G401 (cell line): ENCODE data around the gene TFPT. TPM values are rescaled to one million over a fixed set of nuclear protein-coding genes. Genes with fewer than 3 reads are reported as not detected.

ENCODE experiments used
- DNase-seq: peaks from one replicate; pipeline ENCODE4 v3.0.0-alpha.2; 2015; ENCODE audit warnings: low spot score
- in situ Hi-C: cut with HindIII; loops from 2 replicates; pipeline ENCODE4 v1.10.0; 2016; ENCODE audit warnings: low sequenced_read_pairs, mixed read lengths
- total RNA-seq: library from RNA; depleted of rRNA; stranded (reverse); fragments of >200 nt; shearing (Covaris generic); gene quantifications from 2 replicates; pipeline ENCODE4 v1.2.3, GENCODE V29; 2014

Gene TFPT
- total RNA-seq, 1 experiment from 2014 or later = 21.6 TPM

DNA sequence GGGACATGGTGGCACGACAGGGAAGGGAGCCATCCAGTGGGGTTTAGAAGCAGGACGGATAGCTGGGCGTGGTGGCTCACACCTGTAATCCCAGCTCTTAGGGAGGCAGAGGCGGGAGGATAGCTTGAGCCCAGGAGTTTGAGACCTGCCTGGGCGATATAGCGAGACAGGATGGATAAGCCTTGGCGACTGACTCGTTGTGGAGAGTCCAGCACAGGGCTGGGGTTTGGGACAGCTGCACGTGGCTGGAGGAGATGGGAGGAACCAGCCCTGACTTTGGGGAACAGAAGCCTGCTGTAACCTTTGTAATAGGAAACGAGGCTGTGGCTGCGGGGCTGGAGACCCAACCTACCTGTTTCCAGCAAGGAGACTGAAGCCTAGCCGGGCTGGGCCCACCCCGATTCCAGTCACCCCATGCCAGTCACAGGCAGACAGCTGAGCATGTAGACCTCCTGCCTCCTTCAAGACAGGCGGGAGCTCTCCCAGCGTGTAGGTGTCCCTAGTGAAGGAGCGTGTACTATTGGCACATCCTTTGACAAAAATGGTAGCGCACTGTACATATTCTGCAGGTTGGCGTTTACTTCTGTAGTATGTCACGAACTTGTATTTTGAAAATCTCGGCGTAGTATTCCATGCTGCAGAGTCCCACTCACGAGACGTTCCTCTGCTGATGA lies 36.0 kb upstream of the TFPT start:
- no peak for DNase-seq
- in situ Hi-C loops = no loop called here

- DNase-seq = no peak
- in situ Hi-C loops = no loop called here
Measured at GRCh38 chr19:54149021-54149812, 33.8 kb upstream of the TFPT start.

DNA sequence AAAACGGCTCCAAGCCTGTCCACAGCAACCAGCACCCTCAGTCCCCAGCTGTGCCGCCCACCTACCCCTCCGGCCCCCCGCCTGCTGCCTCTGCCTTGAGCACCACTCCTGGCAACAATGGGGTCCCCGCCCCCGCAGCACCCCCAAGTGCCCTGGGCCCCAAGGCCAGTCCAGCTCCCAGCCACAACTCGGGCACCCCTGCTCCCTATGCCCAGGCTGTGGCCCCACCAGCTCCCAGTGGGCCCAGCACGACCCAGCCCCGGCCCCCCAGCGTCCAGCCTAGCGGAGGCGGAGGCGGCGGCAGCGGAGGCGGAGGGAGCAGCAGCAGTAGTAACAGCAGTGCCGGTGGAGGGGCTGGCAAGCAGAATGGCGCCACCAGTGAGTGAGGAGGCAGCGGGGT lies 32.7 kb upstream of the TFPT start:
- no peak for DNase-seq
- in situ Hi-C loops = no loop called here

DNA sequence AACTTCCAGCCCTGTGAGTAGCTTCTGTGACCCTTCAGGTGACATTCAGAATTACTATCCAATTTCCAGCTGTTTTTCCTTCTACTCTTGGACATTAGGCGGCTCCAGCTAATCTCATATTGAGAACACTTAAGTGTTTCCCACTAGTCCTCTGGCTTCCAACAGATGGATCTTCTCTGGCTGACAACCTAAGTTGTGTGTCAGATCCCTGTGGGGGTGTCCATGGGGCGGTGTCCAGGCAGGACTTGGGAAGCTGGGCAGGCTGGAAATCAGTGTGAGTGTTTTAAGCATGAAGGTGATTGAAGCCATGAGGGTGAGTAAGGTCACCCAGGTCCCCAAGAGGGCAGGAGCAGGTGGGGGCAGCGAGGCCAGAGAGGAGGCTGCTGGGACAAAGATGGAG lies 32.2 kb upstream of the TFPT start:
- in situ Hi-C loops = no loop called here
- DNase-seq = no peak

DNA sequence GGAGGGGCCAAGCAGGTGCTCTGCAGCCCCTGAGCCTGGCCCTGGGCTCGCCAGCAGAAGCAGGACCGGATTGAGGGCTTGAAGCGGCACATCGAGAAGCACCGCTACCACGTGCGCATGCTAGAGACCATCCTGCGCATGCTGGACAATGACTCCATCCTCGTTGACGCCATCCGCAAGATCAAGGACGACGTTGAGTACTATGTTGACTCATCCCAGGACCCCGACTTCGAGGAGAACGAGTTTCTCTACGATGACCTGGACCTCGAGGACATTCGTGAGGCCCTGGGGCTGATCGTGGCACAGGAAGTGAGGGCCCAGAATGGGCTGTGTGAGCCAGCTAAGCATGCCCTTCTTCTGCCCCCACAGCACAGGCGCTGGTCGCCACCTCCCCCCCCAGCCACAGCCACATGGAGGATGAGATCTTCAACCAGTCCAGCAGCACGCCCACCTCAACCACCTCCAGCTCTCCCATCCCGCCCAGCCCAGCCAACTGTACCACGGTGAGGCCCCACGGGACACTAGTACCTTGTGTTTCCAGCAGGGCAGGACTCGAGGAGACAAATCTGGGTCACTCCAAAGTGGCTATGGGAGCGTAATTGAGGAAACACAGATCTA lies 30.2 kb upstream of the TFPT start:
- in situ Hi-C loops = no loop called here
- no peak for DNase-seq

GRCh38 chr19:54142166-54142780 lies 26.8 kb upstream of the TFPT start:
- DNase-seq = no peak
- in situ Hi-C loops = no loop called here

DNA sequence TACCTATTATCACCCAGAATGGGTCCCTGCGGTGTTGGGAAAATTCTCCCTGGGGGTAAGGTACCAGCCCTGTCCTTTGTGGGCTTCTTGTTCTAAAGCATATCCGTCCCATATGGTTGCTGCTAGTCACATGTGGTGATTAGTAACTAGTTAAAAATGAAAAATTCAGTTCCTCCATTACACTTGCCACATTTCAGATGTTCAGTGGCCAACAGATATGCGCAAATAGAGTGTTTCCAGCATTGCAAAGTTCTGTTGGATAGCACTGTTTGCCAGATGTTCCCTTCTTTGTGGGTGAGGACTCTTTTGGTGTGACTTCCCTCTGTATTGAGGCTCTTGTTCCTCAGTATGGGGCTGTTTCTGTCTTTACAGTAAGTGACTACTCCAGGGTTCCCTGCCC lies 25.9 kb upstream of the TFPT start:
- DNase-seq = no peak
- in situ Hi-C loops = no loop called here

DNA sequence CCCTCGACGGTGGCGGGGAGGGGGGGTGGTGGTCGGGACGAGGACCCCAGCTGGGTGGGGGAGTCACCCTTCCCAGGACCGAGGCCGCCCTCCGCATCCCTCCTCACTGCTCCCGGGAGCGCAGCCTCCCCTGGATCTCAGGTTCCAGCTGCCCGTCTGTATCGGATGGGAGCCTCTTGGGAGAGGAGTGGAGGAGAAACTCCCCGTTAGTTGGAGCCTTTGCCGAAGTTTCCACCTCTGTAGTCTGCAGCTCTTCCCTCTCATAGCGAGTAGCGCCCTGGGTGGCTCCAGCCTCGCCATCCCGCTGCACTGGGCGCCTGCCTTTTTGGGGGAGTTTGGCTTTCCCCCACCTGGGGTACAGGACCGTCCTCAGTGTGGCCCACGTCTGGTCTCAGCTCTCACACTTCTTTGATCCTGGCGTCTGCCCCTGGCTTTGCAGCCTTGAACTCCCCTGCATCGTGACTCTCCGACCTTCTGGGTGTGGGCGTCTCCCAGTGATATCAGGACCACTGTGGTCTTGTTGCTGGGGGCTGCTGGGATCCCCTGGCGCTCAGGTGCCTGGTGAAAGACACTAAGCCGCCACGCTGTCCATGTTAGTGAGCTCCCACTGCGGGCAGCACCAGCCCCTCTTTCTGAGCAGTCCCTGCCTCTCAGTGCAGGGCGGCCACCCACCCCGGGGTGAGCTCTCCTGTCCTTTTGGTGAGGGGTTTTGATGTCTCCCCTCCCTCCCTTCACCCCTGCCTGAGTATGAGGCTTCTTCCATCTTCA lies 23.2 kb upstream of the TFPT start:
- in situ Hi-C loops = no loop called here
- no peak for DNase-seq

- DNase-seq = no peak
- in situ Hi-C loops = no loop called here
Measured at GRCh38 chr19:54137699-54138488, 22.4 kb upstream of the TFPT start, which contains the start of gene CNOT3. CNOT3 (plus strand) TSS chr19:54137762; CDS start chr19:54142979, 5,217 bp downstream.

DNA sequence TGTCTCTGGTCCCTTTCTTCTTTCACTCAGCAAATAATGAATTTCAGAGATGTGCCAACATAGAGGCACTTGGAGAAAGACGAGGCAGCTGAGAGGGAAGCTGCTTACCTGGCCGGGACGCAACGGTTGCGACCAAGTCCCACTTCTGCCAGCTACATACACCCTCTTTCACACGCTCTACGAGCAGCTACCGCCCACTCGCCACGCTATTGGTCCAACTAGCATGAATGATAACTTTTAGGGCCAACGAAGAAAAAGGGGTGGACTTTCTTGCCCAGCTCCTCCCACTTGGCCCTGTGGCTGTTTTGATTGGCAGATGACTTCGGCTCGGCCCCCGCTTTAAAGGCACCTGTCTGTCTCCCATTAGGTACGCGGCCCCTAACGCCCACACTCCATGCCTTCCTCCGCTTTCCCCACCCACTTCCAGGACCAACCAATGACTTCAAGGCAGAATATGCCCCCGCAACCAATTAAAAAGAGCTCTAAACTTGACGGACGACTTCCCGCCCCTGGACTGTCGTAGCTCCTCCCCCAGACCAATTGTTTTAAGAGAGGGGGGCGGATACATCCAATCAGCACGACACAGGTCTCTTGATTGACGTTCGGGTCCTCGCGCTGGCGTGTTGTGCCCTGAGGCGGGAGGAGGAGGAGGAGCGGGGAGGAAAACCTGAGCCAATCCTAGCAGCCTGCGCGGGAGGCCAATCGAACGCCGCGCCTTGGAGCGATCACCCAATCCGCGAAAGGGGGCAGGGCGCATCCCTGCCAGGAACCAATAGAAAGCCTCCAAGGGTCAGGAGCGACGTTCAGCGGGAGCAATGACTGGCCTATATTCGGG lies 21.6 kb upstream of the TFPT start:
- DNase-seq = peak; percentile 100
- in situ Hi-C loops = no loop called here

GRCh38 chr19:54136086-54136863 lies 20.8 kb upstream of the TFPT start:
- in situ Hi-C loops = no loop called here
- no peak for DNase-seq

DNA sequence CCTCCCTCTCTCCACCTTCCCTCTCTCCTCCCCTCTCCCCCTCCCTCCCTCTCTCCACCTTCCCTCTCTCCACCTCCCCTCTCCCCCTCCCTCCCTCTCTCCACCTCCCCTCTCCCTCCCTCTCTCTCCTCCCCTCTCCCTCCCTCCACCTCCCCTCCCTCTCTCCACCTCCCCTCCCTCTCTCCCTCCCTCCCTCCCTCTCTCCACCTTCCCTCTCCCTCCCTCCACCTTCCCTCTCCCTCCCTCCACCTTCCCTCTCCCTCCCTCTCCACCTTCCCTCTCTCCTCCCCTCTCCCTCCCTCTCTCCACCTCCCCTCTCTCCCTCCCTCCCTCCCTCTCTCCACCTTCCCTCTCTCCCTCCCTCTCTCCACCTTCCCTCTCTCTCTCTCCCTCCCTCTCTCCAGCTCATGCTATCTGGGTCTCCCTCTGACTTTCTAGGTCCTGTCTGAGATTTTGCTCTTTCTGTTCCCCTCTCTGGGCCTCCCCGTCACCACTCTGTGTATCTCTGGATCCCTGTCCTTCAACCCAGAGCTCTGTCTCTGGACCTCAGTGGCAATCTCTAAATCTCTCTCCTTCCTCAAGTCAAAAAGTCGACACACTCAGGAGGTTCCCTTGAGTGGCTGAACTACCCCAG lies 18.6 kb upstream of the TFPT start:
- in situ Hi-C loops = no loop called here
- DNase-seq = no peak

DNA sequence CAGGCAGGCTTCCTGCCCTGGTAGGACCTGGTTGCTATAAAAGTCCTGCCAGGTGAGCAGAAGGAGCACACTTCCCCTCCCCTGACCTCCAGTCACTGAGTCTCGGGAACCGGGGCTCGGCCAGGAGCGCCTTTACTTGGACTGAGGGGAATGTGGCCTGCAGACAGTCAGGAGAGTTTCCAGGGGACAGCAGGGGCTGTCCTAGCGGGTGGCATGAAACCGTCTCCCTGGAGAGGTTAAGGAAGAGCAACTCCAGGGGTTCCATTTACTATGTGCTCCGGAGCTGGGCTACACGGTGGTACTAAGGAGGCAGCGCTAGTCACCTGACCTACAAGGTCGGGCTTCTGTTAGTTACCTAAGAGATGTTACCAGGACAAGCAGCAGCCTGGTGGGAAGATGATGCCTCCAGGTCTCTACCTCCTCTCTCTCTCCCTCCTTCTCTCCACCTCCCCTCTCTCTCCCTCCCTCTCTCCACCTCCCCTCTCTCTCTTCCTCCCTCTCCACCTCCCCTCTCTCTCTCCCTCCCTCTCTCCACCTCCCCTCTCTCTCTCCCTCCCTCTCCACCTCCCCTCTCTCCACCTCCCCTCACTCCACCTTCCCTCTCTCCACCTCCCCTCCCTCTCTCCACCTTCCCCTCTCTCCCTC lies 18.0 kb upstream of the TFPT start:
- no peak for DNase-seq
- in situ Hi-C loops = no loop called here

DNA sequence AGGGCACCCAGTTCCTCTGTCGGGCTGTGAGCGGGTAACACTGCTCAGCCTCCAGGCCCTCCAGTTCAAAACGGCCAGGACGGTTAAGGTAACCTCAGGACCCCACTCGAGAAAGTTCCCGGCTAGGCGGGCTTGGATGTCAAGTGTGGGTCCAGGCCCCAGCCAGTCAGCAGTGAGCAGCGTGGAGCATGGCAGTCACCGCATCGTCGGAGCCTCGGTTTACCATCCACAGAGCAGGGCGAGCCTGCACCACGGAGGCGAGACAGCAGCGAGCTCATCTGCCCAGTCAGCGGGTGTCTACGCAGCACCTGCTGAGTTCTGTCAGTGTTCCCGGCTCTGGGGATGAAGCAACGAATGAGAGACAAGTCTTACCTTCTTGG lies 14.2 kb upstream of the TFPT start:
- in situ Hi-C loops = no loop called here
- DNase-seq = no peak

DNA sequence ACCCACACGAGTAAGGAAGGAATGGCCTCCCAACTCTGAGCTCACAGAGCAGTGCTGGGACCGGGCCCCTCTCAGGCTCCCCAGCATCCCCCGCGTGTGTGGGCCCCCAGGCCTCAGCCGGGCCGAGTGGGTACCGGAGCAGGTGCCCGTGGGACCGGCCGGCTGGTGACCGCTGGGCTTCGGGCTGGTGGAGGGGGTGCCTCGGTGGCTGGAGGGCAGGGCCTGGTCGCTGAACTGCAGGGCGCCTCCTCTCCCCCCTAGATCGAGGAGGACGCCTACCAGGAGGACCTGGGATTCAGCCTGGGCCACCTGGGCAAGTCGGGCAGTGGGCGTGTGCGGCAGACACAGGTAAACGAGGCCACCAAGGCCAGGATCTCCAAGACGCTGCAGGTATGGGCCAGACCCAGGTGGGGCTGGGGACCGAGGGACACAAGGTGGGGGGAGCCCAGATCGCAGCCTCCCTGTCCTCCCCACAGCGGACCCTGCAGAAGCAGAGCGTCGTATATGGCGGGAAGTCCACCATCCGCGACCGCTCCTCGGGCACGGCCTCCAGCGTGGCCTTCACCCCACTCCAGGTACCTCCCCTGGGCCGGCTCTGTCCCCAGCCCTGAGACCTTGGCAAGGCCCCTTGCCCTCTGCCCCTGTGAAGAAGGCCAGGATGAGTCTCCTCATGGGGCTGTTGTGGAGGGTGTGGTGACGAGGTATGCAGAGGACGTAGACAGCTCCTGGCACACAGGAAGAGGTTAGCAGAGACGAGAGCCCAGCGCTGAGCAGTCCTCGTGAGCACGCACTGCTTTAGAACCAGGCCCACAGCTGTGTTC lies 13.5 kb upstream of the TFPT start:
- DNase-seq = no peak
- in situ Hi-C loops = no loop called here

- in situ Hi-C loops = no loop called here
- no peak for DNase-seq
Measured at GRCh38 chr19:54128441-54128725, 12.9 kb upstream of the TFPT start.
